Esophagus squamous epithelium (tissue), 5 donors: ENCODE data around the gene MEIKIN. TPM values are rescaled to one million over a fixed set of nuclear protein-coding genes. Genes with fewer than 3 reads are reported as not detected.

Experiments
- DNase-seq: peaks from one replicate; lab custom pipeline; 2025; lab: John Stamatoyannopoulos, UW
- H3K27ac ChIP-seq, 4 donors: fragments of 200-600 bp; sonication (generic); one replicate each; pipeline ENCODE4 v1.5.1; 2016 to 2019; ENCODE audit warnings: mild to moderate bottlenecking in 1 of 4
- H3K27me3 ChIP-seq, 4 donors: fragments of 200-600 bp; sonication (generic); 1 replicate in 3 of 4; 2 replicates in 1 of 4; pipeline versions ENCODE4 v1.5.1 to v1.6.0; 2017 to 2021; ENCODE audit warnings: antibody characterized with exemption in 1 of 4
- H3K36me3 ChIP-seq, 3 donors: fragments of 200-600 bp; sonication (generic); one replicate each; pipeline ENCODE4 v1.5.1; 2016 to 2019
- H3K4me1 ChIP-seq, 3 donors: fragments of 200-600 bp; sonication (generic); one replicate each; pipeline ENCODE4 v1.5.1; 2017 to 2019
- H3K4me3 ChIP-seq, 4 donors: fragments of 200-600 bp; sonication (generic); 1 replicate in 3 of 4; 2 replicates in 1 of 4; pipeline ENCODE4 v1.5.1; 2016 to 2019; ENCODE audit warnings: mild to moderate bottlenecking in 2 of 4, moderate library complexity in 1 of 4
- H3K9me3 ChIP-seq, 3 donors: fragments of 200-600 bp; sonication (generic); one replicate each; pipeline ENCODE4 v1.5.1; 2016 to 2019
- POLR2A ChIP-seq, 4 donors: fragments of 450-650 bp; IDR thresholded peaks; one replicate each; pipeline ENCODE4 v1.6.1; 2017; ENCODE audit warnings: antibody characterized with exemption in 4 of 4, mild to moderate bottlenecking in 4 of 4, moderate library complexity in 3 of 4
- WGBS, 2 donors: methylation state at CpG; one replicate each; pipeline ENCODE4 v1.1.5; 2018; 5-methylcytosine and 5-hydroxymethylcytosine counted together
- intact Hi-C: fragments of 100-400 bp; cut with DNase I; formaldehyde crosslinking; loops from one replicate; pipeline ENCODE4 v1.15.0; 2022
- total RNA-seq, 4 donors: library from RNA; depleted of rRNA; stranded (reverse); fragments of >200 nt; gene quantifications; one replicate each; pipeline ENCODE4 v1.1.0, GENCODE V29; 2016
- TF ChIP-seq, protein P1 (sequence below), 6 experiments: fragments of 450-650 bp in 4 of 6; fragments of 200-600 bp in 2 of 6; sonication (generic) in 2 of 6; IDR thresholded peaks; one replicate each; pipeline ENCODE4 v1.5.1; 2016 to 2019; ENCODE audit warnings: antibody characterized with exemption in 6 of 6, mild to moderate bottlenecking in 4 of 6, moderate library complexity in 4 of 6
- donor health status: DM: yes; HTN: yes; CAD: no.

The MEIKIN gene
- total RNA-seq, 4 donors from 2014 or later: not detected

- Histone ChIP-seq H3K9me3 (no peaks in the 10 kb centered on the region), H3K27ac (no peak overlapping the region), H3K4me1 (no peaks in the 10 kb centered on the region), H3K27me3 (no peaks in the 10 kb centered on the region), H3K36me3 (no peaks in the 10 kb centered on the region), H3K4me3 (no peak overlapping the region)
- 67 to 76% methylated on average over 4 of the region's 4 CpGs for WGBS, 2 donors
- no peak for TF ChIP-seq POLR2A (IDR thresholded peaks at IDR 0.05)
- TF ChIP-seq, protein P1, sequence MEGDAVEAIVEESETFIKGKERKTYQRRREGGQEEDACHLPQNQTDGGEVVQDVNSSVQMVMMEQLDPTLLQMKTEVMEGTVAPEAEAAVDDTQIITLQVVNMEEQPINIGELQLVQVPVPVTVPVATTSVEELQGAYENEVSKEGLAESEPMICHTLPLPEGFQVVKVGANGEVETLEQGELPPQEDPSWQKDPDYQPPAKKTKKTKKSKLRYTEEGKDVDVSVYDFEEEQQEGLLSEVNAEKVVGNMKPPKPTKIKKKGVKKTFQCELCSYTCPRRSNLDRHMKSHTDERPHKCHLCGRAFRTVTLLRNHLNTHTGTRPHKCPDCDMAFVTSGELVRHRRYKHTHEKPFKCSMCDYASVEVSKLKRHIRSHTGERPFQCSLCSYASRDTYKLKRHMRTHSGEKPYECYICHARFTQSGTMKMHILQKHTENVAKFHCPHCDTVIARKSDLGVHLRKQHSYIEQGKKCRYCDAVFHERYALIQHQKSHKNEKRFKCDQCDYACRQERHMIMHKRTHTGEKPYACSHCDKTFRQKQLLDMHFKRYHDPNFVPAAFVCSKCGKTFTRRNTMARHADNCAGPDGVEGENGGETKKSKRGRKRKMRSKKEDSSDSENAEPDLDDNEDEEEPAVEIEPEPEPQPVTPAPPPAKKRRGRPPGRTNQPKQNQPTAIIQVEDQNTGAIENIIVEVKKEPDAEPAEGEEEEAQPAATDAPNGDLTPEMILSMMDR (IDR thresholded peaks at IDR 0.05): no peak
- DNase-seq: no peak
- intact Hi-C loops: no loop called here
These were observed 132.9 kb downstream of the MEIKIN start for GRCh38 chr5:131812371-131813160.

DNA sequence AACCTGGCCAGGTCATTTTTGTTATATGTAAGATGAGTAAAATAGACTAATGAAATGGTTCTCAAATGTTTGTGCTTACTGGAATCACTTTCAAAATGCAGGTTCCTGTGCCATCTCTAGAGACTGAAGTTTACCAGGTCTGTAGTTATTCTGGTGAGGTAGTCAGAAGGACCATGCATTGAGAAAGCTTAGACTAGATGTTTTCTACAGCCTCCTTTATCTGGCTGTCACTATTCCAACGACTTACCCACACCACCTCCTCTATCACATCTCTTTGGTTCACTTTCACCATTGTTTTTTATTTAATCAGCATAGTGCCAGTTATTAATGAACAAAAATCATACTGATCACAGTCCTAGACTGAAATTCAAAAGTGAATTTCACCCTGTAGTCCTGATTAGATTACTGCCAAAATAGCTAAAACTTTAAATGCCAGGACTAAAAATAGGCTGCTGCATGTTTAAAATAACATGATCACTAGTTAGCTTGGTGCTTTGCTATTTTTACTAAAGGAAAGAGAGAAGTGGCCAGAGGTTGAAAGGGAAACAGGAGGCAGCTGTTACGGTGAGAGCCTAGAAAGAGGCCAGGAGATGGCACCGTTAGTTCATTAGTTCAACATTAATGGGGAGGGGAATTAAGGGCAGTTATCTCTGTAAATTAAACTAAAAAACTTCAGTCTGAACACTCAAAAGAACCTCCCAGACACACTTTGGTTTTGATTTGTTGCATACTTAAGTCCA, 134.8 kb downstream of the MEIKIN start:
- no peak for DNase-seq
- TF ChIP-seq, protein P1 (IDR thresholded peaks at IDR 0.05): peak in 1 of 6 experiments; percentile 6
- no peak for TF ChIP-seq POLR2A (IDR thresholded peaks at IDR 0.05)
- H3K36me3 ChIP-seq: no peaks in the 10 kb centered on the region
- no peak overlapping the region for H3K4me3 ChIP-seq
- H3K4me1 ChIP-seq: no peaks in the 10 kb centered on the region
- no peak overlapping the region for H3K27ac ChIP-seq
- H3K27me3 ChIP-seq: no peaks in the 10 kb centered on the region
- H3K9me3 ChIP-seq: no peaks in the 10 kb centered on the region
- WGBS, 2 donors: 7 to 17% methylated on average over 3 of the region's 3 CpGs
- intact Hi-C loops: no loop called here

DNA sequence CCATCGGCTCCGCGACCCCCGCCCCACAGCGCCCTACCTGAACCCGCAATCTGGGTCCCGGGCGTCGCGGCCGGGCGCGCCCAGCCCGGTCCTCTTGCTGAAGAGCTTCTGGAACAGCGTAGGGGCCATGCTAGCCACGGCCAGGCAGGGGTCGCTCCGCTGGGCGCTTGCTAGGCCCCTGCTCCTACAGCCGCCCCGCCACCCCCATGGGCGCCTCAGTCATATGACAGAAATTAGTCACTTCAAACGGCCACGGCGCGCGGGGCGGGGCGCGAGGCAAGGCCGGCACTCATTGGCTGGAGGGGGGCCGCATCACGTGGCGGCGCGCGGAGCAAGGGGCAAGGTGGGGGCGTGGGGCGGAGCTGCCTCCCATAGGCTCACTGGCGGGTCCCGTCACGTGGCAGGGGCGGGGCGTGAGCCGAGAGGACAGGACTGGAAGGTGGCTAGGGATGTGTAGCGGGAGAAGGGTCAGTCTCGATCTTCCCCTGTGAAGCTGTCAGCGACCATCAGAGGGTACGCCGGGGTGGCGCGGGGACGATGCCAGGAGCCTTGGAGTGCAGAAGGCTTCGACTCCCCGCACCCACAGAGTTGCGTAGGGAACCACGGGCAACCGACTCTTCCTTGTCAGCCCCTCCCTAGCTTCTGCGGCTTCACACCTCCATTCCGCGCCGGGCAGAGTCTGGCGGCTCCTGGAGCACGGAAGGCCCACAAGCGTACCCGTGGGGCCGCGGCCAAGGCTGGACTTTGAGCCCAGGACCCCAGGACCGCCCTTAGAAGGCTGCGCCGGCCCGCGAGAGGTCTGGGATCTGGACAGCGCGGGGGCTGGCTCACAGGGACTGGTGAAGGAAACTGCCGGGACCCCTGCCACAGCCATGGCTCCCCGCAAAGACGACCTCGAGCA, 148.4 kb downstream of the MEIKIN start, which contains the start of gene FNIP1:
TSS of gene FNIP1 (minus strand) at position 225 of the 901 bp plus-strand sequence. CDS start at position 129, 96 bp downstream.
- TF ChIP-seq, protein P1 (IDR thresholded peaks at IDR 0.05): no peak
- TF ChIP-seq POLR2A (IDR thresholded peaks at IDR 0.05): peak in 3 of 4 donors; percentile 90 to 98 (median 94)
- no peaks in the 10 kb centered on the region for H3K9me3 ChIP-seq
- 0% methylated on average over 1 to 5 of the region's 79 CpGs for WGBS, 2 donors
- peaks cover 4 to 44% (median 22%) of the 10 kb centered on the region in 3 donors for H3K4me1 ChIP-seq
- H3K27me3 ChIP-seq: no peaks in the 10 kb centered on the region
- peak; percentile 98 for DNase-seq
- peak within 1 kb of the TSS; percentile 90 to 99 (median 97) for H3K4me3 ChIP-seq
- H3K36me3 ChIP-seq: no peaks in the 10 kb centered on the region
- intact Hi-C loops: loop anchor here (10.0 kb wide), 1 partner anchor 162 kb away; the partner anchor contains the start of gene RAPGEF6
- peak within 1 kb of the TSS; percentile 98 to 99 (median 98) for H3K27ac ChIP-seq

DNA sequence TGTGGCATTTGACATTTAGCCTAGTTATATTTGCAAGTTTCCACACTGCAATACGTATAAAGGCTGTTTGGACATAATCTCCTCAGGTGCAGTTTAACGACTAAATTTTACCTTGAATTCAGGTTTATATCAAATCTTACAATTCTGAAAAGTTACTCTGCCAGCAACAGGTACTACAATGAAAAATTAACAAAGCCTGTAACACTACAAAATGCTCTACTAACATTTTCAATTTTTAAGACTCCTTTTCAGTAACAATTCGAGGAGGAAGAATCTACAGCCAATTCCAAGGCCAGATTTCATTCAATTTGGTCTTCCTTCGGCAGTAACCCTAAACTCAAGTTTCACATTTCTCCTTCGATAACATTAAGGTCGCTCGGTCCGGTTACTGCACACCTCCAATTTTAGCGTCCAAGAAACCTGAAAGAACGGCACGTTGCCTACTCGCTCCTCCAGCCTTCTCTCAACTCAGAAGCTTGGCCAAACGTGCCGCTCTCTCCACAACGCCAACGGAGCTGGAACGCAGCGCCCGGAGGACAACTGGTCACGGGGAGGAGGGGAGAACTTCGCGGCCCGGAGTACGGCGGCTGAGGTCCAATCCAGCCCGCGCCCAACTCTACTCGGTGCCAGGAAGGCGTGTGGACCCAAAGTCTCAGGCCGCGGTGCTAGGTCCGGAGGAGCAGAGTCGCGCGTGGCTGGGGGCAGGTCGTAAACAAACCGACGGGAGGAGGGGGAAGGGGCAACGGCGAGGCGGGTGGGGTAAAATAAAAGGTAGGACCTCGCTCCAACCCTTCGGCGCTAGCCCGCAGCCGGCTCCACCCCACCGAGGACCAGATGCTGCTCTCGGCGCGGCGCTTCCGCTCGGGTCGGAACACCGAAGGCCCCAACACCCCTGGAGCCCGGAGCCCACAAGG, 149.3 kb downstream of the MEIKIN start:
- peaks cover 4 to 47% (median 22%) of the 10 kb centered on the region in 3 donors for H3K4me1 ChIP-seq
- H3K27ac ChIP-seq: peak overlapping the region; percentile 98 to 99 (median 98)
- DNase-seq: peak; percentile 35
- intact Hi-C loops: loop anchor here (10.0 kb wide), 1 partner anchor 161 kb away; the partner anchor contains the start of gene RAPGEF6
- H3K9me3 ChIP-seq: no peaks in the 10 kb centered on the region
- 1% methylated on average over 10 to 33 of the region's 56 CpGs for WGBS, 2 donors
- H3K4me3 ChIP-seq: peak overlapping the region; percentile 90 to 99 (median 97)
- H3K36me3 ChIP-seq: no peaks in the 10 kb centered on the region
- no peak for TF ChIP-seq POLR2A (IDR thresholded peaks at IDR 0.05)
- TF ChIP-seq, protein P1 (IDR thresholded peaks at IDR 0.05): no peak
- no peaks in the 10 kb centered on the region for H3K27me3 ChIP-seq
